Sigmoid colon (tissue), 4 donors: Measurements from ENCODE around the gene BOD1L1.

Experiments used
- POLR2A ChIP-seq, 2 donors: fragments of 450-650 bp; IDR thresholded peaks; one replicate each; pipeline ENCODE4 v1.6.1; 2016; ENCODE audit warnings: antibody characterized with exemption in 2 of 2, mild to moderate bottlenecking in 2 of 2, moderate library complexity in 2 of 2
- POLR2AphosphoS5 ChIP-seq, 4 donors: sonication (generic); formaldehyde crosslinking; IDR thresholded peaks; one replicate each; pipeline ENCODE4 v1.6.1; 2017; ENCODE audit warnings: antibody characterized with exemption in 4 of 4
- TF ChIP-seq, protein P1 (sequence below), 4 experiments: fragments of 450-650 bp in 3 of 4; fragments of 200-600 bp in 1 of 4; IDR thresholded peaks; one replicate each; pipeline ENCODE4 v1.5.1; 2016 to 2019; ENCODE audit warnings: antibody characterized with exemption in 4 of 4, mild to moderate bottlenecking in 3 of 4, moderate library complexity in 2 of 4

DNA sequence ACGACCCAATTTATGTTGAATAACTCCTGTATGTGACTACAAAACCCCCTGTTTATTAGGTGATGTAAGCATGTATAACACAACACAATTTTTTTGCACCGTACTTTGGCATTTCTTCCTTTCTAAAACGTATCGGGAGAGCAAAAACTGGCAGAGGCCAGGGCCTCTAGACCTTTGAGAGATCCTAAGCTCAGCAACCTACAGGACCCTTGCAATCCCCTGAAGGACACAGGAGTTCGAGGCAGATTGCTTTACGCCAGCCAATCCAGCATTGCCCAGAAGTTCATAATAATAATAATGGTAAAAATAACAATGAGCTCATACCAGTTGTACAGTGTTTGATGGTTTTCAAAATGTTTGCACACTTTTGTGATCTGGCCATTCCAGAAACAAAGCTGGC, 90.9 kb downstream of the BOD1L1 start:
- TF ChIP-seq, protein P1, sequence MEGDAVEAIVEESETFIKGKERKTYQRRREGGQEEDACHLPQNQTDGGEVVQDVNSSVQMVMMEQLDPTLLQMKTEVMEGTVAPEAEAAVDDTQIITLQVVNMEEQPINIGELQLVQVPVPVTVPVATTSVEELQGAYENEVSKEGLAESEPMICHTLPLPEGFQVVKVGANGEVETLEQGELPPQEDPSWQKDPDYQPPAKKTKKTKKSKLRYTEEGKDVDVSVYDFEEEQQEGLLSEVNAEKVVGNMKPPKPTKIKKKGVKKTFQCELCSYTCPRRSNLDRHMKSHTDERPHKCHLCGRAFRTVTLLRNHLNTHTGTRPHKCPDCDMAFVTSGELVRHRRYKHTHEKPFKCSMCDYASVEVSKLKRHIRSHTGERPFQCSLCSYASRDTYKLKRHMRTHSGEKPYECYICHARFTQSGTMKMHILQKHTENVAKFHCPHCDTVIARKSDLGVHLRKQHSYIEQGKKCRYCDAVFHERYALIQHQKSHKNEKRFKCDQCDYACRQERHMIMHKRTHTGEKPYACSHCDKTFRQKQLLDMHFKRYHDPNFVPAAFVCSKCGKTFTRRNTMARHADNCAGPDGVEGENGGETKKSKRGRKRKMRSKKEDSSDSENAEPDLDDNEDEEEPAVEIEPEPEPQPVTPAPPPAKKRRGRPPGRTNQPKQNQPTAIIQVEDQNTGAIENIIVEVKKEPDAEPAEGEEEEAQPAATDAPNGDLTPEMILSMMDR (IDR thresholded peaks at IDR 0.05), result no peak
- no peak for TF ChIP-seq POLR2AphosphoS5 (IDR thresholded peaks at IDR 0.05)
- TF ChIP-seq POLR2A (IDR thresholded peaks at IDR 0.05), result no peak
